Smooth muscle cell (in vitro differentiated cells): ENCODE results near the gene CAPN5. TPM values are rescaled to one million over a fixed set of nuclear protein-coding genes. Genes with fewer than 3 reads are reported as not detected.

Source experiments
- DNase-seq: peaks from one replicate; lab custom pipeline; 2025; ENCODE audit not compliant: unreplicated experiment; lab: John Stamatoyannopoulos, UW
- H2AFZ ChIP-seq: fragments of 200-600 bp; sonication (generic); 2 replicates; pipeline ENCODE4 v1.6.0; 2016; ENCODE audit warnings: antibody characterized with exemption, low read depth, mild to moderate bottlenecking
- H3F3A ChIP-seq: fragments of 200-600 bp; sonication (generic); 2 replicates; pipeline ENCODE4 v1.6.0; 2017; ENCODE audit warnings: antibody characterized with exemption, low read depth
- H3K27ac ChIP-seq: fragments of 200-600 bp; sonication (generic); 2 replicates; pipeline ENCODE4 v1.5.1; 2016; ENCODE audit warnings: low read depth, mild to moderate bottlenecking
- H3K27me3 ChIP-seq: fragments of 200-600 bp; sonication (generic); 2 replicates; pipeline ENCODE4 v1.6.1; 2016; ENCODE audit warnings: low read depth, mild to moderate bottlenecking
- H3K36me3 ChIP-seq: fragments of 200-600 bp; sonication (generic); 2 replicates; pipeline ENCODE4 v1.5.1; 2016; ENCODE audit warnings: low read depth
- H3K4me1 ChIP-seq: fragments of 200-600 bp; sonication (generic); 2 replicates; pipeline ENCODE4 v1.5.1; 2016; ENCODE audit warnings: low read depth
- H3K4me2 ChIP-seq: fragments of 200-600 bp; sonication (generic); 2 replicates; pipeline ENCODE4 v1.6.0; 2016; ENCODE audit warnings: mild to moderate bottlenecking
- H3K4me3 ChIP-seq: fragments of 200-600 bp; sonication (generic); 2 replicates; pipeline ENCODE4 v1.5.1; 2016; ENCODE audit warnings: mild to moderate bottlenecking
- H3K79me2 ChIP-seq: fragments of 200-600 bp; sonication (generic); 2 replicates; pipeline ENCODE4 v1.6.0; 2016; ENCODE audit warnings: low read depth, mild to moderate bottlenecking
- H3K9ac ChIP-seq: fragments of 200-600 bp; sonication (generic); 2 replicates; pipeline ENCODE4 v1.6.0; 2016; ENCODE audit warnings: low read depth
- H3K9me3 ChIP-seq: fragments of 200-600 bp; sonication (generic); replicated peaks from 2 replicates; pipeline ENCODE4 v1.5.1; 2016; ENCODE audit warnings: low read depth
- H4K20me1 ChIP-seq: fragments of 200-600 bp; sonication (generic); 2 replicates; pipeline ENCODE4 v1.6.0; 2016; ENCODE audit warnings: low read depth
- CTCF ChIP-seq: fragments of 200-600 bp; sonication (generic); IDR thresholded peaks from 2 replicates; pipeline ENCODE4 v1.5.1; 2017; ENCODE audit warnings: borderline replicate concordance, mild to moderate bottlenecking, antibody characterized with exemption; ENCODE audit not compliant: insufficient read depth, poor library complexity, severe bottlenecking
- WGBS: methylation state at CpG from one replicate; pipeline ENCODE4 v1.1.7; 2016; ENCODE audit warnings: low lambda C conversion rate; 5-methylcytosine and 5-hydroxymethylcytosine counted together
- polyA plus RNA-seq: library from polyadenylated mRNA; unstranded; fragments of >200 nt; fragmentation: Nextera tagmentation; extraction: Ambion mirVana; gene quantifications from 2 replicates; pipeline ENCODE4 v1.2.1, GENCODE V29; 2016
- total RNA-seq: library from RNA; depleted of rRNA; stranded (reverse); fragments of >200 nt; gene quantifications from 2 replicates; pipeline ENCODE4 v1.2.3, GENCODE V29; 2014

CAPN5 gene
- total and polyA plus RNA-seq, 2 experiments from 2014 or later, result 15.5 to 23.1 TPM

GRCh38 chr11:77154381-77155081, 87.8 kb downstream of the CAPN5 start:
- no peak for TF ChIP-seq CTCF
- no peak for DNase-seq
- Histone ChIP-seq H3K27me3 (no peaks in the 10 kb centered on the region), H3K36me3 (no peaks in the 10 kb centered on the region), H3F3A (no peaks in the 10 kb centered on the region), H3K4me1 (no peaks in the 10 kb centered on the region), H3K4me2 (no peak overlapping the region), H3K9me3 (no peaks in the 10 kb centered on the region), H2AFZ (no peak overlapping the region), H3K4me3 (no peak overlapping the region), H3K79me2 (no peaks in the 10 kb centered on the region), H4K20me1 (no peaks in the 10 kb centered on the region), H3K9ac (no peak overlapping the region), H3K27ac (no peak overlapping the region)
- 91% methylated on average over 10 of the region's 10 CpGs for WGBS

- no peak for TF ChIP-seq CTCF
- no peak overlapping the region for H3K4me2 ChIP-seq
- H3K9me3 ChIP-seq, result no peaks in the 10 kb centered on the region
- H3K4me3 ChIP-seq, result no peak overlapping the region
- no peaks in the 10 kb centered on the region for H3K27me3 ChIP-seq
- no peak overlapping the region for H3K9ac ChIP-seq
- H3K36me3 ChIP-seq, result no peaks in the 10 kb centered on the region
- H3K27ac ChIP-seq, result no peak overlapping the region
- no peaks in the 10 kb centered on the region for H3F3A ChIP-seq
- no peaks in the 10 kb centered on the region for H3K4me1 ChIP-seq
- WGBS, result 95% methylated on average over 4 of the region's 4 CpGs
- DNase-seq, result no peak
- H4K20me1 ChIP-seq, result no peaks in the 10 kb centered on the region
- no peak overlapping the region for H2AFZ ChIP-seq
- no peaks in the 10 kb centered on the region for H3K79me2 ChIP-seq
Measured at GRCh38 chr11:77155082-77155475, 88.3 kb downstream of the CAPN5 start.

GRCh38 chr11:77155556-77156130, 88.9 kb downstream of the CAPN5 start:
- Histone ChIP-seq H2AFZ (no peak overlapping the region), H3K4me3 (no peak overlapping the region), H3K9me3 (no peaks in the 10 kb centered on the region), H4K20me1 (no peaks in the 10 kb centered on the region), H3F3A (no peaks in the 10 kb centered on the region), H3K4me2 (no peak overlapping the region), H3K9ac (no peak overlapping the region), H3K36me3 (no peaks in the 10 kb centered on the region), H3K79me2 (no peaks in the 10 kb centered on the region), H3K4me1 (no peaks in the 10 kb centered on the region), H3K27me3 (no peaks in the 10 kb centered on the region), H3K27ac (no peak overlapping the region)
- no peak for DNase-seq
- no peak for TF ChIP-seq CTCF
- WGBS, result 91% methylated on average over 13 of the region's 13 CpGs
